Caco-2 (cell line): ENCODE data around the gene ZNF106. TPM values are rescaled to one million over a fixed set of nuclear protein-coding genes. Genes with fewer than 3 reads are reported as not detected.

Experiments used
- BruUV-seq: library from RNA; stranded (reverse); fragments of 400-500 nt; replicated peaks from 2 replicates; lab custom pipeline; 2021; lab: Mats Ljungman, UMichigan
- CTCF ChIA-PET: fragments of 300-600 bp; sonication (Branson Sonifier 250); formaldehyde crosslinking; loops from one replicate; lab custom pipeline; 2022; ENCODE audit warnings: antibody characterized with exemption; lab: Charles Lee
- POLR2A ChIA-PET: fragments of 300-600 bp; sonication (Branson Sonifier 250); formaldehyde crosslinking; loops from one replicate; lab custom pipeline; 2022; ENCODE audit warnings: antibody characterized with exemption; lab: Charles Lee
- DNase-seq, 2 experiments: peaks; one replicate each; pipeline versions ENCODE4 v3.0.0 to v3.0.0-alpha.2; 2020 to 2022
- H3K27me3 ChIP-seq: replicated peaks from 2 replicates; pipeline ENCODE4 v1.6.0; 2011; ENCODE audit warnings: low read length; ENCODE audit not compliant: control insufficient read depth, insufficient read depth
- H3K36me3 ChIP-seq: 2 replicates; pipeline ENCODE4 v1.5.1; 2011; ENCODE audit warnings: low read length; ENCODE audit not compliant: control insufficient read depth, insufficient read depth
- H3K4me1 ChIP-seq: fragments of 250-450 bp; sonication (Bioruptor Pico); 2 replicates; pipeline ENCODE4 v1.5.1; 2020; ENCODE audit warnings: mild to moderate bottlenecking
- H3K4me3 ChIP-seq: 2 replicates; pipeline ENCODE4 v1.5.1; 2011; ENCODE audit warnings: low read depth, mild to moderate bottlenecking, control low read depth, low read length
- H3K9me3 ChIP-seq: fragments of 250-450 bp; sonication (Bioruptor Pico); 2 replicates; pipeline ENCODE4 v1.5.1; 2020; ENCODE audit warnings: mild to moderate bottlenecking, moderate library complexity
- H3K27ac Mint-ChIP-seq: one replicate; pipeline ENCODE4 v1.8.0; 2022; ENCODE audit warnings: mixed read lengths; ENCODE audit not compliant: unreplicated experiment
- H3K27me3 Mint-ChIP-seq: one replicate; pipeline ENCODE4 v1.8.0; 2022; ENCODE audit warnings: mixed read lengths; ENCODE audit not compliant: insufficient read depth, unreplicated experiment
- H3K36me3 Mint-ChIP-seq: one replicate; pipeline ENCODE4 v1.8.0; 2022; ENCODE audit warnings: mild to moderate bottlenecking, mixed read lengths; ENCODE audit not compliant: insufficient read depth, unreplicated experiment
- H3K4me1 Mint-ChIP-seq: one replicate; pipeline ENCODE4 v1.8.0; 2022; ENCODE audit warnings: low read depth, mixed read lengths; ENCODE audit not compliant: unreplicated experiment
- H3K4me3 Mint-ChIP-seq: one replicate; pipeline ENCODE4 v1.8.0; 2022; ENCODE audit warnings: mild to moderate bottlenecking, moderate library complexity, mixed read lengths; ENCODE audit not compliant: unreplicated experiment
- H3K9me3 Mint-ChIP-seq: one replicate; pipeline ENCODE4 v1.8.0; 2022; ENCODE audit warnings: mixed read lengths; ENCODE audit not compliant: unreplicated experiment
- CTCF ChIP-seq, 2 experiments: fragments of 200-600 bp in 1 of 2; IDR thresholded peaks; 1 replicate in 1 of 2; 2 replicates in 1 of 2; pipeline versions ENCODE4 v1.5.1 to v1.8.0; 2011 to 2022; ENCODE audit warnings: antibody characterized with exemption in 1 of 2, control low read depth in 1 of 2, inconsistent platforms in 1 of 2, low read depth in 1 of 2, low read length in 1 of 2, mild to moderate bottlenecking in 1 of 2, moderate library complexity in 1 of 2; ENCODE audit not compliant: insufficient read depth in 1 of 2, severe bottlenecking in 1 of 2, unreplicated experiment in 1 of 2
- intact Hi-C: fragments of 100-400 bp; cut with micrococcal nuclease; formaldehyde crosslinking; loops from one replicate; pipeline ENCODE4 v1.10.0; 2022; ENCODE audit not compliant: unreplicated experiment
- total RNA-seq: library from RNA; stranded (reverse); gene quantifications from 2 replicates; pipeline ENCODE4 v1.2.3, GENCODE V29; 2022

The ZNF106 gene
- total RNA-seq, 1 experiment from 2014 or later = 47.8 TPM

- H3K36me3 ChIP-seq = 0 out of 2 replicates have a peak, but pooled peaks cover 1% of the 10 kb centered on the region
- H3K27ac Mint-ChIP-seq = no peak overlapping the region
- intact Hi-C loops = no loop called here
These were observed 69.6 kb downstream of the ZNF106 start for GRCh38 chr15:42421376-42421775.

GRCh38 chr15:42419369-42419768 is 71.6 kb downstream of the ZNF106 start:
- Mint-ChIP-seq H3K9me3 (no peaks in the 10 kb centered on the region), H3K27ac (no peak overlapping the region), H3K27me3 (no peaks in the 10 kb centered on the region), H3K4me3 (no peak overlapping the region), H3K4me1 (no peaks in the 10 kb centered on the region), H3K36me3 (peaks cover 56% of the 10 kb centered on the region)
- POLR2A ChIA-PET = interaction anchor here (0.6 kb wide), 1 partner anchor 220 kb away, joined by 8 read pairs; no protein-coding TSS in a partner anchor
- Histone ChIP-seq H3K36me3 (0 out of 2 replicates have a peak, but pooled peaks cover under 1% of the 10 kb centered on the region), H3K4me3 (no peak overlapping the region), H3K4me1 (no peaks in the 10 kb centered on the region), H3K27me3 (no peaks in the 10 kb centered on the region), H3K9me3 (no peaks in the 10 kb centered on the region)
- CTCF ChIA-PET = no interaction called here
- intact Hi-C loops = no loop called here
- DNase-seq = no peak
- no peak for TF ChIP-seq CTCF (IDR thresholded peaks at IDR 0.05; ENCODE audit: insufficient read depth in 1 of 2, low read depth in 1 of 2, low read length in 1 of 2, severe bottlenecking in 1 of 2, unreplicated experiment in 1 of 2)
- BruUV-seq = no TSS peak

More at GRCh38 chr15:42421376-42421775, 69.6 kb downstream of the ZNF106 start:
- POLR2A ChIA-PET = no interaction called here
- CTCF ChIA-PET = no interaction called here
- Mint-ChIP-seq H3K4me3 (no peak overlapping the region), H3K9me3 (no peaks in the 10 kb centered on the region), H3K27me3 (no peaks in the 10 kb centered on the region), H3K36me3 (peaks cover 65% of the 10 kb centered on the region), H3K4me1 (no peaks in the 10 kb centered on the region)
- no peak overlapping the region for H3K4me3 ChIP-seq
- BruUV-seq = no TSS peak
- H3K9me3 ChIP-seq = no peaks in the 10 kb centered on the region
- no peak for TF ChIP-seq CTCF (IDR thresholded peaks at IDR 0.05; ENCODE audit: insufficient read depth in 1 of 2, low read depth in 1 of 2, low read length in 1 of 2, severe bottlenecking in 1 of 2, unreplicated experiment in 1 of 2)
- DNase-seq = no peak
- H3K27me3 ChIP-seq = no peaks in the 10 kb centered on the region
- no peaks in the 10 kb centered on the region for H3K4me1 ChIP-seq

- Mint-ChIP-seq H3K9me3 (no peaks in the 10 kb centered on the region), H3K27me3 (no peaks in the 10 kb centered on the region), H3K27ac (no peak overlapping the region), H3K4me3 (no peak overlapping the region), H3K36me3 (peaks cover 30% of the 10 kb centered on the region), H3K4me1 (no peaks in the 10 kb centered on the region)
- Histone ChIP-seq H3K4me3 (no peak overlapping the region), H3K36me3 (0 out of 2 replicates have a peak, but pooled peaks cover 1% of the 10 kb centered on the region), H3K9me3 (no peaks in the 10 kb centered on the region), H3K4me1 (no peaks in the 10 kb centered on the region), H3K27me3 (no peaks in the 10 kb centered on the region)
- TF ChIP-seq CTCF (IDR thresholded peaks at IDR 0.05; ENCODE audit: insufficient read depth in 1 of 2, low read depth in 1 of 2, low read length in 1 of 2, severe bottlenecking in 1 of 2, unreplicated experiment in 1 of 2) = no peak
- ChIA-PET CTCF (no interaction called here), POLR2A (no interaction called here)
- BruUV-seq = no TSS peak
- DNase-seq = no peak
- intact Hi-C loops = no loop called here
These were observed 77.0 kb downstream of the ZNF106 start for GRCh38 chr15:42413920-42414319.
